Activated naive CD4-positive, alpha-beta T cell treated with anti-CD3 and anti-CD28 coated beads for 36 hours (primary cell): ENCODE results near the gene MIGA2. TPM values are rescaled to one million over a fixed set of nuclear protein-coding genes. Genes with fewer than 3 reads are reported as not detected.

Experiments used
- CTCF ChIA-PET: fragments of 350-600 bp; sonication (Branson Sonifier 250); formaldehyde crosslinking; loops from one replicate; lab custom pipeline; 2021; ENCODE audit warnings: antibody characterized with exemption; lab: Charles Lee
- DNase-seq: peaks from one replicate; pipeline ENCODE4 v3.0.0-alpha.2; 2020
- H3K27ac Mint-ChIP-seq: one replicate; pipeline ENCODE4 v1.8.0; 2021; ENCODE audit warnings: mild to moderate bottlenecking, mixed read lengths
- H3K27me3 Mint-ChIP-seq: one replicate; pipeline ENCODE4 v1.8.0; 2021; ENCODE audit warnings: low read depth, mixed read lengths
- H3K36me3 Mint-ChIP-seq: one replicate; pipeline ENCODE4 v1.8.0; 2021; ENCODE audit warnings: low read depth, mixed read lengths
- H3K4me1 Mint-ChIP-seq: one replicate; pipeline ENCODE4 v1.8.0; 2021; ENCODE audit warnings: low read depth, mixed read lengths
- H3K4me3 Mint-ChIP-seq: one replicate; pipeline ENCODE4 v1.8.0; 2021; ENCODE audit warnings: mild to moderate bottlenecking, moderate library complexity, mixed read lengths
- H3K9me3 Mint-ChIP-seq: one replicate; pipeline ENCODE4 v1.8.0; 2021; ENCODE audit warnings: mixed read lengths
- intact Hi-C: fragments of 100-400 bp; cut with micrococcal nuclease; formaldehyde crosslinking; loops from one replicate; pipeline ENCODE4 v1.15.1; 2023
- total RNA-seq, 2 experiments: library from RNA; stranded (reverse); gene quantifications; one replicate each; pipeline ENCODE4 v1.2.3, GENCODE V29; 2021

The MIGA2 gene
- total RNA-seq, 2 experiments from 2014 or later, result 36.3 to 42.7 TPM

DNA sequence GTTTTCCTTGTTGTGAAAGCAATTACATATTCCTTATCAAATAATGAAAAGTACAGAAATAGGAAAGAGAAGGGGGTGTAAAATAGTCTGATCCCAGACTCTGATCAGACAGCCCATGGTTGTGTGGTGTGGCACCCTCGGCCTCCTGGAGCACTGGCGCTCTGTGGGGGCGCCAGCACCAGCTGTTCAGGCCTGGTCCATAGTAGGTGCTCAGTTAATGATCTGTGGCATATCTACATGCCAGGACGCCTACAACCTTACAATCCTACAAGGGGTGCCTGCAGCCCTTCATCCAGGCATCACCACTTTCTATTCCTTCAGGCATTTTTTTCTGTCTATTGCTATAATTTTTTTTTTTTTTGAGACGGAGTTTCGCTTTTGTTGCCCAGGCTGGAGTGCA, 16.6 kb downstream of the MIGA2 start:
- Mint-ChIP-seq H3K27ac (no peak overlapping the region), H3K36me3 (peaks cover 7% of the 10 kb centered on the region), H3K4me3 (no peak overlapping the region), H3K9me3 (no peaks in the 10 kb centered on the region), H3K27me3 (no peaks in the 10 kb centered on the region), H3K4me1 (no peaks in the 10 kb centered on the region)
- CTCF ChIA-PET, result no interaction called here
- intact Hi-C loops, result no loop called here
- no peak for DNase-seq

DNA sequence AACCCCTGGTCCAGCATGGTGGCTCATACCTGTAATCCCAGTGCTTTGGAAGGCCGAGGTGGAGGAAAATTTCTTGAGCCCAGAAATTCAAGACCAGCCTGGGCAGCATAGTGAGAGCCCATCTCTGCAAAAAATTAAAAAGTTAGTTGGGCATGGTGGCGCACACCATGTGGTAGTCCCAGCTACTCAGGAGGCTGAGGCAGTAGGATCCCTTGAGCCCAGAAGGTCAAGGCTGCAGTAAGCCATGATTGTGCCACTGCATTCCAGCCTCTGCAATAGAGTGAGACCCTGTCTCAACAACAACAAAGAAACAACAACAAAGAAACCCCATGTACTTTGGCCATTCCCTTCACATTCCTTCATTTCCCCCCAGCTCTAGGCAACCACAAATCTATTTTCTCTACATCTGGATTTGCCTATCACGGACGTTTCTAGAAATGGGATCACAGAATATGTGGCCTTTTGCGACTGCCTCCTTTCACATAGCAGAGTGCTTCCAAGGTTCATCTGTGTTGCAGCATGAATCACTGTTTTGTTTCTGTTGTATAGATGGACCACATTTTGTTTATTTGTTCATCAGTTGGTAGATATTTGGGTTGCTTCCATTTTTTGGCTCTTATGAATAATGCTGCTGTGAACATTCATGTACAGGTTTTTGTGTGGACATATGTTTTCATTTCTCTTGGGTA, 17.9 kb downstream of the MIGA2 start:
- no peaks in the 10 kb centered on the region for H3K4me1 Mint-ChIP-seq
- H3K27ac Mint-ChIP-seq, result peak overlapping the region; percentile 36
- intact Hi-C loops, result no loop called here
- H3K4me3 Mint-ChIP-seq, result no peak overlapping the region
- no peaks in the 10 kb centered on the region for H3K9me3 Mint-ChIP-seq
- CTCF ChIA-PET, result no interaction called here
- no peak for DNase-seq
- no peaks in the 10 kb centered on the region for H3K27me3 Mint-ChIP-seq
- peaks cover 7% of the 10 kb centered on the region for H3K36me3 Mint-ChIP-seq

DNA sequence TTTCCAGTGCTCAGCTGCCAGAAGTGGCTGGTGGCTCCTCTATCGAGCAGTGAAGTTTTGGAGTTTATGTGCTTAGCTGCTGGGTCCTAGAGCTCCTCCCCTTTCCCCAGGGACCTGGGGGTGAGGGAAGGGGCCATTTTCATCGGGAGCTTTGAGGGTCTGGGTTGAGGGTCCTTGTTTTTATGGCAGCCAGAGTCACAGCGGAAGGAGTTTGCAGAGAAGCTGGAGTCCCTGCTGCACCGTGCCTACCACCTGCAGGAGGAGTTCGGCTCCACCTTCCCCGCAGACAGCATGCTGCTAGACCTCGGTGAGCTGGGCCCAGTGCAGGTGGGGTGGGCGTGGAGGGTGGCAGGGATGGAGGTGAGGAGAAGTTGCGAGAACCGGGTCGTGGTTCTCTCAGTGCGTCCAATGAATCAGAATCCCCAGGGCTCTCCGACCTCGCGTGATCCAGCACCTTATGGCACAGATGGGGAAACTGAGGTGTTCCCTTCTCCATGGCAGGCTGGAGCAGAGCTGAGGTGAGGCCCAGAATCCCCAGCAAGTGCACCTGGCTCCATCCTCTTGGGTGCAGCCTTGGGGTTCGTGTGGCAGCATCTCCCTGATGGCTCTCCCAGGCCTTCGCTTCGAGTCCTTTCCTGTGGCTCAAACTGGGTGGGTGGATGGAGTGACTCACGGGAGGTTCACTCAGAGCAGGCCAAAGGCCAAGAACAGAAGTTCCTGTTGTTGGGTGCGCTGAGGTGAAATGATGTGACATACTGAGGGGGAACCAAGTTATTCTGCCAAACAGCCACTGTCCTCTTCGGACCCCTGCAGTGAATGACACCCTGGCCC, 22.8 kb downstream of the MIGA2 start:
- no peak overlapping the region for H3K27ac Mint-ChIP-seq
- no peak overlapping the region for H3K4me3 Mint-ChIP-seq
- no peaks in the 10 kb centered on the region for H3K27me3 Mint-ChIP-seq
- intact Hi-C loops, result no loop called here
- no peaks in the 10 kb centered on the region for H3K4me1 Mint-ChIP-seq
- H3K36me3 Mint-ChIP-seq, result peaks cover 10% of the 10 kb centered on the region
- DNase-seq, result no peak
- no peaks in the 10 kb centered on the region for H3K9me3 Mint-ChIP-seq
- CTCF ChIA-PET, result no interaction called here

- Mint-ChIP-seq H3K36me3 (peaks cover 6% of the 10 kb centered on the region), H3K27me3 (no peaks in the 10 kb centered on the region), H3K9me3 (no peaks in the 10 kb centered on the region), H3K4me3 (no peak overlapping the region), H3K27ac (no peak overlapping the region), H3K4me1 (no peaks in the 10 kb centered on the region)
- intact Hi-C loops, result no loop called here
- no peak for DNase-seq
- CTCF ChIA-PET, result no interaction called here
Observed at GRCh38 chr9:129059796-129060785, 23.7 kb downstream of the MIGA2 start.

DNA sequence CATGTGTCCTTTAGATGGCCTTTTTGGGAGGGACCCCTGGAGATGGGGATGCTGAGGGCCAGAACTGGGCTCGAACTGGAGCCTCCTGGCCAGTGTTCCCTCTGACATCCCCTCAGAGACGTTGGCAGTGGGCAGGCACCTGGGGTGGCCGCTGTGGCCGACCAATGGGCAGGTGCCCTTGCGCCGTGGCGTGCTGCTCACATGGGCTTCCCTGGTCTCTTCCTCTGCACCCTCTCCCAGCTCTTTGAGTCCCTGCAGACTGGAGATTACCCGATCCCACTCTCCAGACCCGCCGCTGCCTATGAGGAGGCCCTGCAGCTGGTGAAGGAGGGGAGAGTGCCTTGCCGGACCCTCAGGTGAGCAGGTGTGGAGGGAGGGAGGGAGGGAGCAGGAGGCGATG, 24.6 kb downstream of the MIGA2 start:
- H3K4me3 Mint-ChIP-seq, result no peak overlapping the region
- H3K9me3 Mint-ChIP-seq, result no peaks in the 10 kb centered on the region
- CTCF ChIA-PET, result no interaction called here
- no peaks in the 10 kb centered on the region for H3K4me1 Mint-ChIP-seq
- H3K27ac Mint-ChIP-seq, result no peak overlapping the region
- intact Hi-C loops, result no loop called here
- DNase-seq, result no peak
- peaks cover 9% of the 10 kb centered on the region for H3K36me3 Mint-ChIP-seq
- no peaks in the 10 kb centered on the region for H3K27me3 Mint-ChIP-seq

- CTCF ChIA-PET, result no interaction called here
- DNase-seq, result no peak
- intact Hi-C loops, result no loop called here
- H3K27ac Mint-ChIP-seq, result no peak overlapping the region
- peaks cover under 1% of the 10 kb centered on the region for H3K4me1 Mint-ChIP-seq
- H3K36me3 Mint-ChIP-seq, result peaks cover 9% of the 10 kb centered on the region
- H3K9me3 Mint-ChIP-seq, result no peaks in the 10 kb centered on the region
- H3K4me3 Mint-ChIP-seq, result no peak overlapping the region
- H3K27me3 Mint-ChIP-seq, result no peaks in the 10 kb centered on the region
Observed at GRCh38 chr9:129063061-129063460, 26.6 kb downstream of the MIGA2 start.

- CTCF ChIA-PET, result no interaction called here
- H3K4me1 Mint-ChIP-seq, result peaks cover 14% of the 10 kb centered on the region
- no peaks in the 10 kb centered on the region for H3K9me3 Mint-ChIP-seq
- no peaks in the 10 kb centered on the region for H3K27me3 Mint-ChIP-seq
- no peak for DNase-seq
- no peak overlapping the region for H3K27ac Mint-ChIP-seq
- no peak overlapping the region for H3K4me3 Mint-ChIP-seq
- H3K36me3 Mint-ChIP-seq, result peaks cover 7% of the 10 kb centered on the region
- intact Hi-C loops, result no loop called here
Observed at GRCh38 chr9:129064499-129064908, 28.1 kb downstream of the MIGA2 start.

DNA sequence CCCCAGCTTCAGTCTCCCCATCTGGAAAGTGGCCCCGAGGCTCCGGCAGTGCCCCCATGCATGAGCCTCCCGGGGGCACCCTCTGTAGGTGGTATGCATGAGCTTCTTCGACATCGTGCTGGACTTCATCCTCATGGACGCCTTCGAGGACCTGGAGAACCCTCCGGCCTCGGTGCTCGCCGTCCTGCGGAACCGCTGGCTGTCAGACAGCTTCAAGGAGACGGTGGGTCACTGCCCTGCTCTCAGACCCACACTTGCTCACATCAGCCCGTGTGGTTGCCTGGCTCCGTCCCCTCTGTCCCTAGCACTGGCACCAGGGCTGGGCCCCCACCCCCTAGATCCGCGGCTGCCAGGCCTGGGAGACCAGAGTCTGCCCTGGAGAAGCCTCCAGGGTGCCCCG, 31.7 kb downstream of the MIGA2 start:
- intact Hi-C loops, result no loop called here
- H3K27me3 Mint-ChIP-seq, result no peaks in the 10 kb centered on the region
- no peak for DNase-seq
- CTCF ChIA-PET, result interaction anchor here (0.6 kb wide), 1 partner anchor 310 kb away, joined by 4 read pairs; no protein-coding TSS in a partner anchor
- peaks cover 5% of the 10 kb centered on the region for H3K36me3 Mint-ChIP-seq
- H3K27ac Mint-ChIP-seq, result peak overlapping the region; percentile 80
- H3K4me1 Mint-ChIP-seq, result peaks cover 26% of the 10 kb centered on the region
- no peaks in the 10 kb centered on the region for H3K9me3 Mint-ChIP-seq
- no peak overlapping the region for H3K4me3 Mint-ChIP-seq

GRCh38 chr9:129068990-129069861, 32.8 kb downstream of the MIGA2 start:
- intact Hi-C loops, result loop anchor here (1.0 kb wide), 1 partner anchor 12 kb away; the partner anchor contains the start of gene DOLPP1
- H3K9me3 Mint-ChIP-seq, result no peaks in the 10 kb centered on the region
- H3K4me3 Mint-ChIP-seq, result peak overlapping the region; percentile 26
- no peaks in the 10 kb centered on the region for H3K27me3 Mint-ChIP-seq
- peaks cover 26% of the 10 kb centered on the region for H3K4me1 Mint-ChIP-seq
- CTCF ChIA-PET, result interaction anchor here (0.6 to 1.4 kb wide), 2 partner anchors 10 to 206 kb away, joined by 4 read pairs; no protein-coding TSS in a partner anchor
- peak; percentile 65 for DNase-seq
- peak overlapping the region; percentile 80 for H3K27ac Mint-ChIP-seq
- H3K36me3 Mint-ChIP-seq, result peaks cover 3% of the 10 kb centered on the region

- Mint-ChIP-seq H3K36me3 (peaks cover 3% of the 10 kb centered on the region), H3K27me3 (no peaks in the 10 kb centered on the region), H3K27ac (no peak overlapping the region), H3K4me1 (peaks cover 26% of the 10 kb centered on the region), H3K4me3 (no peak overlapping the region), H3K9me3 (no peaks in the 10 kb centered on the region)
- CTCF ChIA-PET, result interaction anchor here (0.6 to 1.4 kb wide), 2 partner anchors 9 to 207 kb away, joined by 4 read pairs; no protein-coding TSS in a partner anchor
- no peak for DNase-seq
- intact Hi-C loops, result loop anchor here (1.0 kb wide), 1 partner anchor 11 kb away; the partner anchor contains the start of gene DOLPP1
Observed at GRCh38 chr9:129069862-129070641, 33.6 kb downstream of the MIGA2 start.
